Measurements from ENCODE around the gene AMBP. TPM values are rescaled to one million over a fixed set of nuclear protein-coding genes. Genes with fewer than 3 reads are reported as not detected.
A peak's percentile ranks its signal among the peaks of the same experiment; 100 is the strongest.

Gene AMBP
- total RNA-seq, 6 experiments from 2014 or later: 2,202 to 7,072 (median 5,221) TPM

DNA sequence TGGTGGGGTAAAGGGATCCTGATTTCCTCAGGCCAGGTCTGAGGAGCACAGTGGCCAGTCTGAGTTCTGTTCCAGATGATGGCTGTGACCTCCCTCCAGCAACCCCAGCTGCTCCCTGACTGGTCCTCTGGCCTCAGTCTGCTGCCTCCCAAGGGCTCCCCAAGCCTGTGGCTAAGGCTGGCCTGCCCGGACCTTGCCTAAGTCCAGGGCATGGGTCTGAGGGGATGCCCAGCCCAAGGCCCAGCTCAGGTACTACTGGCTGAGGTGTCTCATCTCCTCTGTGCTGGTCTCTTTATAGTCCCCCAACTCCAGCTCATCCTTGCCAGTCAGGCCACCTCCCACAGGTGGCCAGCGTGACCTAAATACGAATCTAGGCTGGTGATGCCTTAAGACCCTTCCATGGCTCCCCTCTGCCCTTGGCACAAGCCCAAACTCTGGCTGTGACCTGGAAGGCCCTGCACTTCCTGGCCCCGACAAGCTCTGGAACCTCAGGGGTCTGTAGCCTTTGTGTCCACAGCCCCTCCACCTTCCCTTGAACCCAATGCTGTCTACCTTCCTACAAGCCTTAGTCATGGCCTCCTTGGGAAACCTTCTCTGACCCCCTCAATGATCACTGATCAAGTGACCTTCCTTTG, 11.2 kb upstream of the AMBP start:
- WGBS (ENCODE audit: insufficient coverage, low coverage, low lambda C conversion rate, missing lambda C conversion rate): no CpG with 5 or more reads among the region's 4 CpGs

DNA sequence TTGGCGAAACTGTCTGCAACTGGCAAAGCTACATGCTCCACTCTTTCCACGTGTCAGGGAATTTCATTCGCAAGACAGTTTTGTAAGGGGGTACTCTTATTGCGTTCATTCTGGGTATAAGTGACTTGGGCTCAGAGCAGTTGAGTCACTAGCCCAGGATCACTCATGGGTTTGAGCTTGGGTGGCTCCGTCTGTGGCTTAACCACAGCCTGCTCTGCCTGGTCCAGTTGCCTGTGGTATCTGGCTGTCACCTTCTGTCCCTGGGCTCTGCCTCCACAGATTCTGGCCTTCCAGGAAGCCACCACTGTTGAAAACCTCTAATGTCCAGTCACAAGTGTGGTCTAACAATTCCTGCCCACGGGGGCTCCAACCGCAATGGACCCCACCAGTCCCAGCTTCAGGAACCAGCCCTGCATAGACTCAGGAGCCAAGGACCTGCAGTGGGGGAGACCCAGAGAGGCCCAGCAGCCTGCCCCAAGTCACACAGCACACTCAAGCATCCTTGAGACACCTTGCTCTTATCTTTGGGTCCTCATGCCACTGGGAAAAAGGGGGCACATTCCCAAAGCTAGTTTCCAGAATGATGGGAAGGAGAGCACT, 10.6 kb upstream of the AMBP start:
- Histone ChIP-seq H3K27ac (no peak overlapping the region), H3K27me3 (no peaks in the 10 kb centered on the region), H3K9me3 (no peaks in the 10 kb centered on the region), H3K4me1 (no peaks in the 10 kb centered on the region), H3K36me3 (no peaks in the 10 kb centered on the region), H3K4me3 (no peak overlapping the region)
- DNase-seq (peak in 1 of 3 donors; percentile 32), ATAC-seq (no peak)
- TF ChIP-seq CTCF (IDR thresholded peaks at IDR 0.05) (no peak), POLR2A (IDR thresholded peaks at IDR 0.05) (no peak)
- intact Hi-C loops (cut with DNase I): no loop called here
- WGBS (ENCODE audit: insufficient coverage, low coverage, low lambda C conversion rate, missing lambda C conversion rate): 76% methylated on average over 4 of the region's 7 CpGs

More for the DNA sequence above, 11.2 kb upstream of the AMBP start:
- Histone ChIP-seq H3K9me3 (no peaks in the 10 kb centered on the region), H3K27ac (no peak overlapping the region), H3K4me3 (no peak overlapping the region), H3K27me3 (no peaks in the 10 kb centered on the region), H3K36me3 (no peaks in the 10 kb centered on the region), H3K4me1 (no peaks in the 10 kb centered on the region)
- ATAC-seq: peak in 2 of 4 donors; percentile 10 to 16
- DNase-seq: peak in 1 of 3 donors; percentile 39
- TF ChIP-seq CTCF (IDR thresholded peaks at IDR 0.05) (no peak), POLR2A (IDR thresholded peaks at IDR 0.05) (no peak)
- intact Hi-C loops (cut with DNase I): no loop called here

DNA sequence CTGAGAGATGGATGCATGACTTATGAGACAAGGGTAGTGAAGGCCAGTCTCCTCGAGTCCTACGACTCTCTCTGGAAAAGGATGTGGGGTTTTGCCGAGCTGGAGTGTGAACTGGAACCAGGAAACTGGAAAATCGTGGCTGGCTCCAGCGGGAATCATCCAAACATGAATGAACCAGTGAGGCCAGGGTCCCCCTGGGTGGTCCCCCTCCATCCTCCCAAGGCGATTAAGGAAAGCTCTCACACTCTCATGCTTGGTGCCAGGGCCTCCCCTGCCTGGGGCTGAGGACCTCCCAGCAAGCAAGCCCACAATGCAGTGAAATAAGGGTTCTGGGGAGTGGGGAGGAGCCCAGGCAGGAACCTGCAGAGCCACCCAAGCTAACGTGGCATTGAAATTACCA, 9.6 kb upstream of the AMBP start:
- WGBS (ENCODE audit: insufficient coverage, low coverage, low lambda C conversion rate, missing lambda C conversion rate): 61% methylated on average over 3 of the region's 7 CpGs
- Histone ChIP-seq H3K4me3 (no peak overlapping the region), H3K27me3 (no peaks in the 10 kb centered on the region), H3K36me3 (no peaks in the 10 kb centered on the region), H3K4me1 (peaks cover 0 to 5% (median 3%) of the 10 kb centered on the region in 4 donors), H3K9me3 (no peaks in the 10 kb centered on the region), H3K27ac (no peak overlapping the region)
- DNase-seq (peak in 1 of 3 donors; percentile 22), ATAC-seq (no peak)
- intact Hi-C loops (cut with DNase I): no loop called here
- no peak for TF ChIP-seq CTCF (IDR thresholded peaks at IDR 0.05)

DNA sequence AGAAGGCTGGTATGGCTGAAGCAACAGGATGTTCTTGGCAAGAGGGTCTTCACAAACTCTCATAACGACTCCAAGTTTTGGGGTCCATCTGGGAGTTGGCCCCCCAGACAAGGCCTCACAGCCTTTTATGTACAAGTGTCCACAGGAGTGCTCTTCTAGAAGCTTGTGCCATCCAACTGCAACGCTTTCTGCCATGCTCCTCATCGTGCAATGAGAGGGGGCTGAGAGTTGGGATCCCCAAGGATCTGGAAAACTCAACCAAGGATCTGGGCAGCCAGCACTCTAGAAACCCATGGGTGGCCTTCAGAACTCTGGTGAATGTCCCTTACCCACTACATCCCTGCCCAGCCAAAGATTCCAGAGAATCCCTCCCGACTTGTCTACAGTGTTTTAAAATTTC, 8.5 kb upstream of the AMBP start:
- no peaks in the 10 kb centered on the region for H3K9me3 ChIP-seq
- no peak overlapping the region for H3K27ac ChIP-seq
- no peaks in the 10 kb centered on the region for H3K36me3 ChIP-seq
- no peak for TF ChIP-seq POLR2A (IDR thresholded peaks at IDR 0.05)
- no peak for DNase-seq
- 80% methylated on average over 1 of the region's 4 CpGs for WGBS (ENCODE audit: insufficient coverage, low coverage, low lambda C conversion rate, missing lambda C conversion rate)
- H3K4me3 ChIP-seq: no peak overlapping the region
- peaks cover 0 to 12% (median 6%) of the 10 kb centered on the region in 4 donors for H3K4me1 ChIP-seq
- intact Hi-C loops (cut with DNase I): no loop called here
- H3K27me3 ChIP-seq: no peaks in the 10 kb centered on the region
- ATAC-seq: no peak

DNA sequence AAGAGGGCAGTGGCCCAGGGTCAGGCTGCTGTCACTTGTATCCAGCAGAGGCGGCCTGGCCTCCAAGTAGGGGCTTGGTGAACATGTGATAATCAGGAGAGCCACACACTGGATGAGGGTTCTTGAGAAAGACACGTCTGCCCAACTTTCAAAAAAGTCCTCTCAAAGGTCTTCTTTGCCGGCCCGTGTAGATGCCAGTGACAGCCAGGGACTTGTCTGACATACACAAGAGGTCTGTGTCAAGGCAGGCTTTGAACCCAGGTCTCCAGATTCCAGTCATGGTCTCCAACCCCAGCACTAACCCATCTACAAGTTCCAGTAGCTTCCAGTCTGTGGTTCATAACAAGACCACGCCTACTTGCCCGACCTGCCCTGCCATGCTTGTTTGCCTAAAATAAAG, 7.9 kb upstream of the AMBP start:
- Histone ChIP-seq H3K4me1 (peaks cover 0 to 18% (median 9%) of the 10 kb centered on the region in 4 donors), H3K36me3 (no peaks in the 10 kb centered on the region), H3K9me3 (no peaks in the 10 kb centered on the region), H3K27ac (no peak overlapping the region), H3K27me3 (no peaks in the 10 kb centered on the region), H3K4me3 (no peak overlapping the region)
- no peak for TF ChIP-seq POLR2A (IDR thresholded peaks at IDR 0.05)
- TF ChIP-seq CTCF (IDR thresholded peaks at IDR 0.05): no peak
- intact Hi-C loops (cut with DNase I): no loop called here
- ATAC-seq (no peak), DNase-seq (peak in 1 of 3 donors; percentile 19)
- 71% methylated on average over 3 of the region's 6 CpGs for WGBS (ENCODE audit: insufficient coverage, low coverage, low lambda C conversion rate, missing lambda C conversion rate)

Data from right lobe of liver (tissue), 6 donors.